Renal pelvis (tissue), 12 donors: ENCODE results near the gene BSG. TPM values are rescaled to one million over a fixed set of nuclear protein-coding genes. Genes with fewer than 3 reads are reported as not detected.

Experiments used
- DNase-seq: peaks from one replicate; pipeline ENCODE4 v3.0.0-alpha.2; 2013
- long read RNA-seq, 16 experiments: transcript quantifications; one replicate each; lab custom pipeline, GENCODE V29; 2026
- polyA plus RNA-seq, 3 donors: library from polyadenylated mRNA; unstranded; fragments of 120-200 nt; gene quantifications; one replicate each; pipeline ENCODE4 v1.2.1, GENCODE V29; 2013; ENCODE audit not compliant: insufficient read length in 3 of 3

The BSG gene
- 100 to 1,000 TPM; 474 to 595 (median 592) TPM for polyA plus RNA-seq
- long read RNA-seq, donor 1, transcript BSG-206 (3 exons, 582 nt), result major isoform, 10 of 365 reads
- long read RNA-seq, donor 1, partial matches to known transcripts, result 314 of 365 reads
- long read RNA-seq, donor 1, other reads (novel, unspliced or antisense), result 38 of 365 reads
- long read RNA-seq, donor 2, transcript BSG-210 (2 exons, 611 nt), result major isoform, 18 of 450 reads
- long read RNA-seq, donor 2, transcript BSG-206 (3 exons, 582 nt), result major isoform, 18 of 450 reads
- long read RNA-seq, donor 2, partial matches to known transcripts, result 76 of 450 reads
- long read RNA-seq, donor 2, other reads (novel, unspliced or antisense), result 338 of 450 reads
- long read RNA-seq, donor 3, transcript BSG-206 (3 exons, 582 nt), result major isoform, 14 of 384 reads
- long read RNA-seq, donor 3, transcript BSG-210 (2 exons, 611 nt), result minor isoform, 12 of 384 reads
- long read RNA-seq, donor 3, partial matches to known transcripts, result 310 of 384 reads
- long read RNA-seq, donor 3, other reads (novel, unspliced or antisense), result 48 of 384 reads
- long read RNA-seq, donor 4, transcript BSG-210 (2 exons, 611 nt), result minor isoform, 14 of 502 reads
- long read RNA-seq, donor 4, transcript BSG-206 (3 exons, 582 nt), result major isoform, 15 of 502 reads
- long read RNA-seq, donor 4, partial matches to known transcripts, result 161 of 502 reads
- long read RNA-seq, donor 4, other reads (novel, unspliced or antisense), result 312 of 502 reads
- long read RNA-seq, donor 5, partial matches to known transcripts, result 9 of 171 reads
- long read RNA-seq, donor 5, other reads (novel, unspliced or antisense), result 157 of 171 reads
- long read RNA-seq, donor 6, transcript BSG-210 (2 exons, 611 nt), result major isoform, 5 of 223 reads
- long read RNA-seq, donor 6, partial matches to known transcripts, result 36 of 223 reads
- long read RNA-seq, donor 6, other reads (novel, unspliced or antisense), result 179 of 223 reads
- long read RNA-seq, donor 7, transcript BSG-206 (3 exons, 582 nt), result minor isoform, 5 of 454 reads
- long read RNA-seq, donor 7, transcript BSG-210 (2 exons, 611 nt), result major isoform, 10 of 454 reads
- long read RNA-seq, donor 7, partial matches to known transcripts, result 88 of 454 reads
- long read RNA-seq, donor 7, other reads (novel, unspliced or antisense), result 351 of 454 reads
- long read RNA-seq, donor 8, transcript BSG-206 (3 exons, 582 nt), result major isoform, 5 of 127 reads
- long read RNA-seq, donor 8, transcript BSG-210 (2 exons, 611 nt), result major isoform, 5 of 127 reads
- long read RNA-seq, donor 8, partial matches to known transcripts, result 22 of 127 reads
- long read RNA-seq, donor 8, other reads (novel, unspliced or antisense), result 95 of 127 reads
- long read RNA-seq, donor 9, transcript BSG-210 (2 exons, 611 nt), result minor isoform, 19 of 578 reads
- long read RNA-seq, donor 9, transcript BSG-206 (3 exons, 582 nt), result major isoform, 21 of 578 reads
- long read RNA-seq, donor 9, partial matches to known transcripts, result 95 of 578 reads
- long read RNA-seq, donor 9, other reads (novel, unspliced or antisense), result 443 of 578 reads
- long read RNA-seq, donor 10, transcript BSG-206 (3 exons, 582 nt), result major isoform, 16 of 386 reads
- long read RNA-seq, donor 10, transcript BSG-210 (2 exons, 611 nt), result minor isoform, 11 of 386 reads
- long read RNA-seq, donor 10, partial matches to known transcripts, result 327 of 386 reads
- long read RNA-seq, donor 10, other reads (novel, unspliced or antisense), result 32 of 386 reads
- long read RNA-seq, donor 11, transcript BSG-206 (3 exons, 582 nt), result major isoform, 6 of 206 reads
- long read RNA-seq, donor 11, transcript BSG-210 (2 exons, 611 nt), result minor isoform, 5 of 206 reads
- long read RNA-seq, donor 11, partial matches to known transcripts, result 39 of 206 reads
- long read RNA-seq, donor 11, other reads (novel, unspliced or antisense), result 156 of 206 reads
- long read RNA-seq, donor 12, transcript BSG-210 (2 exons, 611 nt), result minor isoform, 9 of 541 reads
- long read RNA-seq, donor 12, transcript BSG-206 (3 exons, 582 nt), result major isoform, 15 of 541 reads
- long read RNA-seq, donor 12, partial matches to known transcripts, result 166 of 541 reads
- long read RNA-seq, donor 12, other reads (novel, unspliced or antisense), result 350 of 541 reads
- long read RNA-seq, donor 13, transcript BSG-210 (2 exons, 611 nt), result major isoform, 9 of 191 reads
- long read RNA-seq, donor 13, transcript BSG-206 (3 exons, 582 nt), result minor isoform, 8 of 191 reads
- long read RNA-seq, donor 13, partial matches to known transcripts, result 38 of 191 reads
- long read RNA-seq, donor 13, other reads (novel, unspliced or antisense), result 135 of 191 reads
- long read RNA-seq, donor 14, result 0 reads
- long read RNA-seq, donor 15, result 0 reads
- long read RNA-seq, donor 16, transcript BSG-210 (2 exons, 611 nt), result minor isoform, 19 of 557 reads
- long read RNA-seq, donor 16, transcript BSG-206 (3 exons, 582 nt), result major isoform, 20 of 557 reads
- long read RNA-seq, donor 16, partial matches to known transcripts, result 113 of 557 reads
- long read RNA-seq, donor 16, other reads (novel, unspliced or antisense), result 405 of 557 reads

GRCh38 chr19:572140-572742, at the start of gene BSG:
TSS of gene BSG (plus strand) at chr19:572596. CDS start at chr19:572635, 39 bp downstream.
- peak; percentile 98 for DNase-seq

- DNase-seq, result no peak
Measured at GRCh38 chr19:522726-523125, 49.7 kb upstream of the BSG start.

- no peak for DNase-seq
Measured at GRCh38 chr19:524062-524674, 48.2 kb upstream of the BSG start.

- no peak for DNase-seq
Measured at GRCh38 chr19:525029-525428, 47.4 kb upstream of the BSG start.

- DNase-seq, result no peak
Measured at GRCh38 chr19:525857-526419, 46.5 kb upstream of the BSG start.

- DNase-seq, result no peak
Measured at GRCh38 chr19:530134-531008, 42.0 kb upstream of the BSG start.

- DNase-seq, result peak; percentile 84
Measured at GRCh38 chr19:531009-531752, 41.2 kb upstream of the BSG start.

- DNase-seq, result no peak
Measured at GRCh38 chr19:531753-532560, 40.4 kb upstream of the BSG start, which contains the start of gene CDC34. TSS of gene CDC34 (plus strand) at chr19:531760. CDS start at chr19:531932, 172 bp downstream.

GRCh38 chr19:532561-533363, 39.6 kb upstream of the BSG start:
- DNase-seq, result peak; percentile 77

- no peak for DNase-seq
Measured at GRCh38 chr19:533364-534058, 38.9 kb upstream of the BSG start.

- no peak for DNase-seq
Measured at GRCh38 chr19:534088-534487, 38.3 kb upstream of the BSG start.

GRCh38 chr19:535017-535835, 37.2 kb upstream of the BSG start:
- DNase-seq, result no peak
